Activated T-cell treated with anti-CD3 and anti-CD28 coated beads, Interleukin-2, amount 50 U/mL, for 48 hours (primary cell): ENCODE results near the gene TOR2A.

Source experiments
- DNase-seq, 2 experiments: peaks; one replicate each; pipeline ENCODE4 v3.0.0-alpha.2; 2020

The TOR2A gene

GRCh38 chr9:127715470-127716337, 19.4 kb downstream of the TOR2A start, which contains the start of the genes PTRH1 and TTC16:
PTRH1 (minus strand) TSS chr9:127715663; CDS start chr9:127715639, 24 bp downstream.
TTC16 (plus strand) TSS chr9:127716079; CDS start chr9:127716146, 67 bp downstream.
- peak; percentile 98 for DNase-seq

- DNase-seq = peak in 1 of 2 experiments; percentile 28
Measured at GRCh38 chr9:127714951-127715469, 20.1 kb downstream of the TOR2A start.

- DNase-seq = no peak
Measured at GRCh38 chr9:127714020-127714750, 20.9 kb downstream of the TOR2A start.

- no peak for DNase-seq
Measured at GRCh38 chr9:127712867-127713266, 22.2 kb downstream of the TOR2A start.

DNA sequence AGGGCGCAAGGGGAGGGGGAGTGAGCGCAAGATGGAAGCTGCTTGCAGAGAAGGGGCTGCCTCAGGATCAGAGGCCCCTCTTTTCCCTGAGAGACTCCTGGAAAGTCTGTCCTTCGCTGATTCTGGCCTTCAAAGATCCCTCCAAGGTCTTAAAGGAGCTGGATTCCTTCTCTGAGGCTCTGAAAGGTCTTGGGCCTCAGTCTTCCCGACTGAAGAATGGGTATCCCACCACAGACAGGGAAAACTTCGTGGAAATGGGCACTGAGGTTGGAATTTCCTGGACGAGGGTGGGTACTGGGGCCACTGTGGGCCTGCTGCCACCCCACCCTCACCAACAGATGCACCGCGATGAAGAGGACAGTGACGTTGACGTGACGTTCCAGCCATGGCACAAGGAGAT, 22.7 kb downstream of the TOR2A start:
- no peak for DNase-seq

DNA sequence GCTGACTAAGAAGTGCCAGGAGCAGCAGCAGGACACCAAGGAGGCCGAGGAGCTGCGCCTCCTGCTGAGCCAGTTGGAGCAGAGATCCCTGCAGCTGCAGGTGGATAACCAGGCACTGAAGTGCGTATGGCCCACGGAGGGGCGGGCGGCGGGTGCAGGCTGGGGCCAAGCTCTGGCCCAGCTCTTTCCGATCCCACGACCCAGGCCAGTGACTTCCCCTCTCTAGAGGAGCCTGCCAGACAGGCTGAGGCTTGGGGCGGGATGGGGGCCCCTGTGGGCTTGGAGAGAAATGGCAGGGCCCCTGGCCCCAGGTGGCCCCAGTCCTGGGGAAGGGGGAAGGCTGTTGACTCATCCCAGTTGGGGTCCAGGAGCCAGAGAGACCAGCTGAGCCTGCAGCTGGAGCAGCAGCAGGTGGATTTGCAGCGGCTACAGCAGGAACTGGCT, 23.2 kb downstream of the TOR2A start:
- DNase-seq = no peak

GRCh38 chr9:127711226-127711701, 23.8 kb downstream of the TOR2A start:
- peak in 1 of 2 experiments; percentile 37 for DNase-seq

DNA sequence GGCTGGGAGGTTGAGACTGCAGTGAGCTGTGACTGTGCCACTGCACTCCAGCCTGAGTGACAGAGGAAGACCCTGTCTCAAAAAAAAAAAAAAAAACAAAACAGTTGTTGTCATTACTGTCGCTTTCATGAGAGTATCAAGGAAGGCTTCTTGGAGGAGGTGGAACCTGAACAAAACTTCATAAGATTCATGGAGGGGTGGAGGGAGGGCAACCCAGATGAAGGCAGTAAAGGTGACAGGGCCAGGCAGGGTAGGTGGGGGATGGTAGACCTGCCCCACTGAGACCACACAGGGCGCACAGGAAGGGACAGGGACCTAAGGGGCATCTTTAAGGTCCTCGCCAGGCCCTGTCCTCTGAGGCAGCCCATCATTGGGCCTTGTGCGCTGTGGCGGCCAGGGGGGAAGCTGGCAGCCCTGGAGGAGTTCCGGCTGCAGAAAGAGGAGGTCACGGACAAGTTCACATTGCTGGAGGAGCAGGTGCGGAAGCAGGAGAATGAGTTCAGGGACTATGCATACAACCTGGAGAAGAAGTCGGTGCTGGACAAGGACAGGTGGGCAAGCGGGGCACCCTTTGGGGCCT, 24.8 kb downstream of the TOR2A start:
- DNase-seq = no peak

DNA sequence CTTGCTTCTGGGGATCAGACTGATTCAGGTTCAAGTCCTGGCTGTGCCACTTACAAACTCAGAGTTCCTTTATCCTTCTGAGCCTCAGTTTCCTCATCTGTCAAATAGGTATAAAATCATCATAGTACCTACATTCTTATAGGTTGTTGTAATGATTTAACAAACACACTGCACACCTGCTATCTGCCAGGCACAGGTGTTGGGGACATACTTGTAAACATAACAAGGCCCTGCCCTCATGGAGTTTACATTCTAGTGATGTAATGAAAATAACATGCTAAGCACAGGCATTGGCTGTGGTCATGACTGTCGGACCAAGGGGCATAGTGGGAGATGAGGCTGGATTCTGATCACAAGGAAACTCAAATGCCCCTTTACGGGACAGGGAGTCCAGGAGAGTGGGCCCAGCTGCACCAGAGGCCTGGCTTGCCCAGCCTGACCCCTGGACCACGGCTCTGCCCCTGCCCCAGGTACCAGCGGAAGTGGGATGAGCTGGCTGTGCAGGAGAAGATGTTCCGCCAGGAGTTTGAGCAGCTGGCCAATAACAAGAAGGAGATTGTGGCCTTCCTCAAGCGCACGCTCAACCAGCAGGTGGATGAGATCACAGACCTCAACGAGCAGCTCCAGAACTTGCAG, 26.0 kb downstream of the TOR2A start:
- DNase-seq = no peak

DNA sequence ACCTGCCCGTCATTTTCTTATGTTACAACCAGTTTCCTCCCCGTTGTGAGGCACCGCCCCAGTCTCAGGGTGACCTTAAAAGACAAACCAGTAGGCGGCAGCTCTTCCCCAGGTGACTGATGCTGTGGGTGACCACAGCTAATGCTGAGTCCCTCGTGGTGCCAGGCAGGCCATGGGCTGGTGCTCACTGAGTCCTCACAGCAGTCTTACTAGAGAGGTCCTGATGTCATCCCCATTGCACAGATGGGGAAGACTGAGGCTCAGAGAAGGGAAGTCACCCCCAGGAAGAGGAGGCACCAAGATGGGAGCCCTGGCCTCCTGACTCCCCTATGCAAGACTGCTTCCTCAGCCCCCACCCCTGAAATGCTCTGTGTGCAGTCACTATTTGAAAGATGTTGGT, 27.3 kb downstream of the TOR2A start:
- peak; percentile 41 to 55 for DNase-seq

- no peak for DNase-seq
Measured at GRCh38 chr9:127706836-127707241, 28.3 kb downstream of the TOR2A start, which contains the start of gene CFAP157. CFAP157 (plus strand) TSS chr9:127706988; CDS start chr9:127707032, 44 bp downstream.

GRCh38 chr9:127705577-127706379, 29.3 kb downstream of the TOR2A start:
- no peak for DNase-seq

DNA sequence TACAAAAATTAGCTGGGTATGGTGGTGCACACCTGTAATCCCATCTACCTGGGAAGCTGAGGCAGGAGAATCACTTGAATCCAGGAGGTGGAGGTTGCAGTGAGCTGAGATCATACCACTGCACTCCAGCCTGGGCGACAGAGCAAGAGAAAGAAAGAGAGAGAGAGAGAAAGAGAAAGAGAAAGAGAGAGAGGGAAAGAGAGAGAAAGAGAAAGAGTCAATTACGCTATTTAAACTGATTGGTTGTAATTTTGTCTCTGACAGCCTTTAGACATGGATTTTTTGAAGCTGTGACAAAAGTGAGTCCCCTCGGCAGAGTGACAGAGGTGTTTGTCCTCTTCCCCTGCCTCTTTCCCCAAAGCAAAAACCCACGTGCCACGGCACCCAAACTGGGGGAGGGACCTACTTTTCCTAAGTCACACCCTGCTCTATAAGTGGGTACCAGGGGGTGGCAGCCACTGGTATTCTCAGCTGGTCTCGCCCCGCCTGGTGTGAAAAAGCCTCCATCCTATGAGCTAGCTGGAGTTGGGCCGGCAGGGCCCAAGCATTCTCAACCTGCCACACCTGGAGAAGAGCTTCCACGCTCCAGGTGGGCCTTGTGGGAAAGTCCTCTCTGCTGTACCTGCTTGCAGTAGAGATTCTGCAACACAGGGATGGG, 31.7 kb downstream of the TOR2A start:
- DNase-seq = no peak

- no peak for DNase-seq
Measured at GRCh38 chr9:127700594-127701255, 34.4 kb downstream of the TOR2A start.

DNA sequence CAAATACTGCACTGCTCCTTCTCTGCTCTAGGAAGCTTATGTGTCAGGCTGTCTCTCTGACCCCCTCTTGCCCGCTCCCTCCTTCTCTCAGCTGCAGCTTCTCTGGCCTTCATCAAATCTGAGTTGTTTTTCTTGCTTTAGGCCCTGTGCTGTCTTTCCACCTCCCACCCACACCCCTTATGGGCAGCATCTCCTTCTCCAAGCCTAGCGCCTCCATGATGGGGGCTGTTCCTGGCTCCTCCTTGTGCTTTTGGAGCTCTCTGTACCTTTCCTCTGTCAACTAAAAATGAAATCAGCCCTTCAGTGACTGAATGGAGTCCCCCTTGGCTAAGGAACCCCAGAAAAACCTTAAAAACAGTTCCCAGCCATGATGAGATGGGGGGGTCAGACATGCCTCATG, 35.0 kb downstream of the TOR2A start:
- DNase-seq = no peak

DNA sequence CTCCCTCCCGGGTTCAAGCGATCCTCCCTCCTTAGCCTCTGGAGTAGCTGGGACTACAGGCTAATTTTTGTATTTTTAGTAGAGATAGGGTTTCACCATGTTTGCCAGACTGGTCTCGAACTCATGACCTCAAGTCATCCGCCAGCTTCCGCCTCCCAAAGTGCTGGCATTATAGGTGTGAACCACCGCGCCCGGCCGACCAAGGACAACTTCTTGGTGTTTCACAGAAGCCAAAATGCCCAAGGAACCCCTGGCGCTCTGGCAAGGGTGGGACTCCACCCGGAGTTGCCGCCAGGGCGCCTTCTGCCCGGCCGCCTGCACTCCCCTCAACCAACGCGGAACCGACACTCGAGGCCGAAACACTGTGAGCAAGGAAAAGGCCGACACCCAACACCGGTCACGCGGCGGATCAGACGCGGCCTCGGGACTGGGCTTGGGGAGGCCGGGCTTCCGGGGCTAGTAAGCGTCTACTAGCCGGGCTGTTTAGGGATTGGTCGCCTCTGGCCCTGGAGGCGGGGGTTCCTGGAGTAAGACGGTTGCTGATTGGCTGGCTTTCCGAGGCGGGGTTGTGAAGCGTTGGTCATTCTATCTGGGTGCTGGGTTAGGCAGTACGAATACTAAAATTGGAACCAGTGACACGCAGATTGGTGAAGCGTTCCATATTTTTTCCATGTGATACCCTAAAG, 36.0 kb downstream of the TOR2A start:
- DNase-seq = peak; percentile 90 to 93

GRCh38 chr9:127698386-127698785, 36.7 kb downstream of the TOR2A start:
- no peak for DNase-seq

DNA sequence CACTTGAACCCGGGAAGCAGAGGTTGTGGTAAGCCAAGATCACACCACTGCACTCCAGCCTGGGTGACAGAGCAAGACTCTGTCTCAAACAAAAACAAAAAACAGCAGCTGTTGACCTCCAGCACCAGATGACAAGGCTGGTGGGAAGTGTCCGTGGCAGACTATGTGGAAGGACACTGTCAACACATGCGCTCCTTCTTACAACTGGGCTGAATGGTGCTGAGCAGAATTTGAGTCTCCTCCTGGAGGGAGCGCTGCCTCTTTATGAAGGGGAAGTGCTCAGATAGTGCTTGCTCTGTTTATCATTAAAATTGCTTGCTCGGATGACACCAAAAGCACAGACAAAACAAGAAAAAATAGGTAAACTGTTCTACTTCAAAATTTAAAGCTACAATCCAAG, 37.5 kb downstream of the TOR2A start:
- no peak for DNase-seq

DNA sequence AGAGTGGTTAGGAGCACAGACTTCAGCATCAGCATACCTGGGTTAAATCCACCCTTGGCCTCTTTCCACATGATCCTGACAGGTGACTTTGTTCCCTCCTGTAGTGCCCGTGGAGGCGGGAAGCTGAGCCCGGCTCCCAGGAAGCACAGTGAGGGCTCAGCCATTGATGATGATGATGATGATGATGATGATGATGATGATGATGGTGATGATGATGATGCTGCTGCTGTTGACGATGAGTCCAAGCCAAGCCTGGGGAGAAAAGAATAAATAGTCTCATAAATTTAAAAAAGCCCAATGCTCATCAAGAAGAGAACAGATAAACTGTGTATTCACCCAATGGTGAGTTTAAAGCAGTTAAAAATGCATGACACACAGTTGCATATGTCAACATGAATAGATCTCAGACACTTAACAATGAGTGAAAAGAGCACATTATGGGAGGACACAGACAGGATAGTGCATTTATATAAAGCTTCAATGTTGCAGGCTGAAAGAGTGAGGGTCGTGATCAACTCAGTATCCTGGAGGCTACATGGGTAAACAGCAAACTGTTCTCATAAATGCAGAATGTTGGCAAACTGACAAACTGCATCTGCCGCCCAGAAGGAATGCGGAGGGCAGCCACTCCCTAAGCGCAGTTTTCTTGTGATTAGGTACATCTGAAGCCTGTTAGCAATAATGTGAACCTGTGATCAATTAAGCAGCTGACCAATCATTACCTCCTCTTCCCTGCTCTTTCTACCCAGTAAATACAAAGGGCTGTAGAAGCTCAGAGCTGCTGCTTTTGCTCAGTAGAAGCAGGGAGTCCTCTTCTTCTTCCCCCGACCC, 40.0 kb downstream of the TOR2A start:
- DNase-seq = no peak
